Measurements from ENCODE around the gene CDKN2B-AS1.

Gene CDKN2B-AS1

DNA sequence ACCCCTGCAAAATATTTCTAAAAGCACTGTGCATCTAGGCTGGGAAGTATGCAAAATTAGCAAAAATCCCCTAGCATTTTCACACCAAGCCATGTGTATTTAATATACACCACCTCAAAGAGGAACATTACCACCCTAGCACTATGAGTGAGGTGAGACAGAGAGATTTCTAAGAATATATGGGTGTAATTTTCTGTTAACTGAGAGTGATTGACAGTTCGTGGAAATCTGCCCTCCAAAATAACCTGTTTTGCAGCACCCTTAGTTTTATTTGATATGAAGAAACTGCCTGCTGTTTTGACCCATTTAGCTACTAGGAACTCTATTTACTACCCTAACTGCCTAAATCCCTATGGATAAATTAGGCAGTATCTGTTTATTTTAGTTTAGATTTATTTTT is 78.8 kb downstream of the CDKN2B-AS1 start:
- no peak overlapping the region for H2AK5ac ChIP-seq (ENCODE audit: low read depth, low read length)
- no peak overlapping the region for H3K4ac ChIP-seq (ENCODE audit: low read length)
- H3K36me3 ChIP-seq (replicated peaks in 1 of 2; ENCODE audit: control insufficient read depth in 2 of 2, insufficient read depth in 2 of 2, low read length in 2 of 2) = no peaks in the 10 kb centered on the region
- H2BK12ac ChIP-seq (ENCODE audit: low read length) = no peak overlapping the region
- H3K23ac ChIP-seq (ENCODE audit: low read depth, low read length, poor library complexity) = no peak overlapping the region
- no peaks in the 10 kb centered on the region for H3K27me3 ChIP-seq (ENCODE audit: control insufficient read depth in 3 of 3, insufficient read depth in 3 of 3, low read depth in 1 of 3, low read length in 3 of 3)
- H3K18ac ChIP-seq (ENCODE audit: low read length) = no peak overlapping the region
- no peak overlapping the region for H2BK15ac ChIP-seq (ENCODE audit: low read length)
- no peak overlapping the region for H2BK5ac ChIP-seq (ENCODE audit: low read length)
- no peaks in the 10 kb centered on the region for H3K79me1 ChIP-seq (ENCODE audit: low read depth, low read length)
- no CpG with 5 or more reads among the region's 1 CpG for WGBS, 2 donors (ENCODE audit: extremely low coverage in 2 of 2, insufficient read length in 2 of 2, insufficient replicate concordance in 1 of 2)
- no peak overlapping the region for H3K4me3 ChIP-seq (ENCODE audit: low read length in 2 of 2)
- DNase-seq (ENCODE audit: low spot score) = no peak
- no peak overlapping the region for H2BK120ac ChIP-seq (ENCODE audit: low read depth, low read length)
- no peak overlapping the region for H4K91ac ChIP-seq (ENCODE audit: low read depth, low read length, poor library complexity)
- no peak overlapping the region for H3K27ac ChIP-seq (replicated peaks; ENCODE audit: low read length)
- no peaks in the 10 kb centered on the region for H3K4me1 ChIP-seq (ENCODE audit: control insufficient read depth in 2 of 2, insufficient read depth in 1 of 2, low read depth in 1 of 2, low read length in 2 of 2)
- H2AFZ ChIP-seq (ENCODE audit: low read length) = no peak overlapping the region
- no peak overlapping the region for H3K14ac ChIP-seq (ENCODE audit: low read length)
- no peaks in the 10 kb centered on the region for H3K9me3 ChIP-seq (replicated peaks in 1 of 2; ENCODE audit: control insufficient read depth in 2 of 2, insufficient read depth in 1 of 2, low read depth in 1 of 2, low read length in 2 of 2)
- H3K9ac ChIP-seq (ENCODE audit: low read depth, low read length, poor library complexity) = no peak overlapping the region
- no peak overlapping the region for H4K8ac ChIP-seq (ENCODE audit: low read depth, low read length)
- no peak overlapping the region for H3K4me2 ChIP-seq (ENCODE audit: insufficient read depth, low read length, poor library complexity, severe bottlenecking)

DNA sequence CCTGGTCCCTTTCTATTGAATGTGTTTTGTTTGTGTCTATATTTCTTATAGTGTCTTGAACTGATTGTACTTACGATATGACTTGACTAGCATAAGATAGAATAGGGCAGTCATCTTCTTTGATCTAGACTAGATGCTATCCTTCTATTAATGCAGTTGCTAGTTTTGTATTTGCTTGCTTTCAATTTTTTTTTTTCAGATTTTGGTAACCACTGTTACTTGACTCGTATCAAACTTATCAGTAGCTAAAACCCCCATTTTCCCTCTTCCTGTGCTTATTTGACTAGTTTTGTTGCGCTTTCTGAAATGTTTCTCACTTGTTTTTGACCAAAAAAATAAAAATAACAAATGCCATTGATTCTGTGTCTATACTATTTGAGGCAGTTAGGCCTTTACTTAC is 83.5 kb downstream of the CDKN2B-AS1 start:
- Histone ChIP-seq H3K9ac (ENCODE audit: low read depth, low read length, poor library complexity) (no peak overlapping the region), H2AK5ac (ENCODE audit: low read depth, low read length) (no peak overlapping the region), H2AFZ (ENCODE audit: low read length) (no peak overlapping the region), H3K27ac (replicated peaks; ENCODE audit: low read length) (no peak overlapping the region), H4K8ac (ENCODE audit: low read depth, low read length) (no peak overlapping the region), H3K4me2 (ENCODE audit: insufficient read depth, low read length, poor library complexity, severe bottlenecking) (no peak overlapping the region), H3K4me3 (ENCODE audit: low read length in 2 of 2) (no peak overlapping the region), H3K14ac (ENCODE audit: low read length) (no peak overlapping the region), H2BK15ac (ENCODE audit: low read length) (no peak overlapping the region), H3K18ac (ENCODE audit: low read length) (no peak overlapping the region), H2BK12ac (ENCODE audit: low read length) (no peak overlapping the region), H3K4me1 (ENCODE audit: control insufficient read depth in 2 of 2, insufficient read depth in 1 of 2, low read depth in 1 of 2, low read length in 2 of 2) (no peaks in the 10 kb centered on the region), H3K4ac (ENCODE audit: low read length) (no peak overlapping the region), H3K36me3 (replicated peaks in 1 of 2; ENCODE audit: control insufficient read depth in 2 of 2, insufficient read depth in 2 of 2, low read length in 2 of 2) (no peaks in the 10 kb centered on the region), H2BK120ac (ENCODE audit: low read depth, low read length) (no peak overlapping the region), H2BK5ac (ENCODE audit: low read length) (no peak overlapping the region), H3K27me3 (ENCODE audit: control insufficient read depth in 3 of 3, insufficient read depth in 3 of 3, low read depth in 1 of 3, low read length in 3 of 3) (no peaks in the 10 kb centered on the region), H4K91ac (ENCODE audit: low read depth, low read length, poor library complexity) (no peak overlapping the region), H3K79me1 (ENCODE audit: low read depth, low read length) (no peaks in the 10 kb centered on the region), H3K9me3 (replicated peaks in 1 of 2; ENCODE audit: control insufficient read depth in 2 of 2, insufficient read depth in 1 of 2, low read depth in 1 of 2, low read length in 2 of 2) (no peaks in the 10 kb centered on the region), H3K23ac (ENCODE audit: low read depth, low read length, poor library complexity) (no peak overlapping the region)
- no peak for DNase-seq (ENCODE audit: low spot score)
- WGBS, 2 donors (ENCODE audit: extremely low coverage in 2 of 2, insufficient read length in 2 of 2, insufficient replicate concordance in 1 of 2) = no CpG with 5 or more reads among the region's 3 CpGs

DNA sequence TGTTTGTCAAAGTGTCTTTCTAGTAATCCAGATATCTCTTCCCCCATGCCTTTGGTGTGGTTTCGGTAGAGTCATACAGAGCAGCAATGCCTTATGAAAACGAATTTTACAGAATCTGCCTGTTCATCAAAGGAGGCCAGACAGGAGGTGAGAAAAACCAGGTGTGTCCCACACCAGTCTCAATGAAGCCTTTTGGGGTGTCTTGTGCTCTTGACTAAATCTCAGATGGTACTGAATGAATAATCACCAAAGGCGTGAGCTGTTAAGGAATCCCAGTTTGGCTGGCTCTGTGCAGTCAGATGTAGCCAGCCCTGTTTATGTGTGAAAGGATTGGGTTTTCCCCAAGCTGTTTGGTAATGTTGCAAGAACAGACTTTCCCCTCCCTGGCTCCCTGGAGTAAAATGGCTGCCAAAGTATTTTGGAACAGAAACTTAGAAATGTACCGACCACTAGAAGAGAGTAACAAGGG is 85.3 kb downstream of the CDKN2B-AS1 start:
- no peak overlapping the region for H2BK120ac ChIP-seq (ENCODE audit: low read depth, low read length)
- H3K23ac ChIP-seq (ENCODE audit: low read depth, low read length, poor library complexity) = no peak overlapping the region
- H3K18ac ChIP-seq (ENCODE audit: low read length) = no peak overlapping the region
- H3K36me3 ChIP-seq (replicated peaks in 1 of 2; ENCODE audit: control insufficient read depth in 2 of 2, insufficient read depth in 2 of 2, low read length in 2 of 2) = no peaks in the 10 kb centered on the region
- H3K4me3 ChIP-seq (ENCODE audit: low read length in 2 of 2) = no peak overlapping the region
- H2BK12ac ChIP-seq (ENCODE audit: low read length) = no peak overlapping the region
- no peak overlapping the region for H4K91ac ChIP-seq (ENCODE audit: low read depth, low read length, poor library complexity)
- no peak overlapping the region for H2BK15ac ChIP-seq (ENCODE audit: low read length)
- H4K8ac ChIP-seq (ENCODE audit: low read depth, low read length) = no peak overlapping the region
- no peak overlapping the region for H2AK5ac ChIP-seq (ENCODE audit: low read depth, low read length)
- no peak overlapping the region for H3K4ac ChIP-seq (ENCODE audit: low read length)
- no peak overlapping the region for H3K4me2 ChIP-seq (ENCODE audit: insufficient read depth, low read length, poor library complexity, severe bottlenecking)
- no peaks in the 10 kb centered on the region for H3K79me1 ChIP-seq (ENCODE audit: low read depth, low read length)
- H3K27me3 ChIP-seq (ENCODE audit: control insufficient read depth in 3 of 3, insufficient read depth in 3 of 3, low read depth in 1 of 3, low read length in 3 of 3) = no peaks in the 10 kb centered on the region
- H3K9me3 ChIP-seq (replicated peaks in 1 of 2; ENCODE audit: control insufficient read depth in 2 of 2, insufficient read depth in 1 of 2, low read depth in 1 of 2, low read length in 2 of 2) = no peaks in the 10 kb centered on the region
- no peak overlapping the region for H3K27ac ChIP-seq (replicated peaks; ENCODE audit: low read length)
- H2AFZ ChIP-seq (ENCODE audit: low read length) = no peak overlapping the region
- H2BK5ac ChIP-seq (ENCODE audit: low read length) = no peak overlapping the region
- no peak overlapping the region for H3K14ac ChIP-seq (ENCODE audit: low read length)
- no CpG with 5 or more reads among the region's 4 CpGs for WGBS, 2 donors (ENCODE audit: extremely low coverage in 2 of 2, insufficient read length in 2 of 2, insufficient replicate concordance in 1 of 2)
- no peak overlapping the region for H3K9ac ChIP-seq (ENCODE audit: low read depth, low read length, poor library complexity)
- no peak for DNase-seq (ENCODE audit: low spot score)
- no peaks in the 10 kb centered on the region for H3K4me1 ChIP-seq (ENCODE audit: control insufficient read depth in 2 of 2, insufficient read depth in 1 of 2, low read depth in 1 of 2, low read length in 2 of 2)

DNA sequence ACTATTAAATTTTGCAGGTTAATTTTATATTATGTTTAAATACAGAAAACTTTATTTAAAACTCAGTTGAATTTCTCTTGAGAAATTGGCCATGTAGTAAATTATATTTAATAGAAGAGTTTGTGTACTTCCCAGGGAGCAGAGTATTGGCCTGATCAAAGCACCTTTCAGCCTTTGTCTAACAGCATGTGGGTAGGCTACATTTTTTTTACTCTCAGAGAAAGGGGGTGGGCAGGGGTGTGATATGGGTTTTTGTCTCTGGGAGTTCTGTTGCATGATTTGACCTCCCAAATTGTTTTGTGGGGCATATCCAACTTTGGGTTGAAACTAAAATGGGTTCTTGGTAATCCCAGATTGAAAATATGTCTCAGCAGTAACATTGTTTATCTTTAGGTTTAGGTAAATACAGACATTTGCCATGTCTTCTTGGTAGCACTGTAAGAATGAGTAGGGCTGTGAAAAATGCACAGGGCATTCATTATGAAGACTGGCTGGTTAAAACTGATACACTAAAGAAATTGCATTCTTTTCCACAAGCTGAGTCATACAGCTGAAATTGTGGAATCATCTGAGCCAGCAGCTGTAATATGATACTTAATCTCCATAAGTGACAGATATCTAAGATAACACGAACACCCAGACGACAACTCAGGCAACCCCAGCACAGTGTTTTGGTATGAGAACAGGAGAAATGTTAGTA is 89.9 kb downstream of the CDKN2B-AS1 start:
- Histone ChIP-seq H2AK5ac (ENCODE audit: low read depth, low read length) (no peak overlapping the region), H3K14ac (ENCODE audit: low read length) (no peak overlapping the region), H2BK15ac (ENCODE audit: low read length) (no peak overlapping the region), H2BK12ac (ENCODE audit: low read length) (no peak overlapping the region), H4K91ac (ENCODE audit: low read depth, low read length, poor library complexity) (no peak overlapping the region), H3K36me3 (replicated peaks in 1 of 2; ENCODE audit: control insufficient read depth in 2 of 2, insufficient read depth in 2 of 2, low read length in 2 of 2) (no peaks in the 10 kb centered on the region), H3K9me3 (replicated peaks in 1 of 2; ENCODE audit: control insufficient read depth in 2 of 2, insufficient read depth in 1 of 2, low read depth in 1 of 2, low read length in 2 of 2) (no peaks in the 10 kb centered on the region), H3K27ac (replicated peaks; ENCODE audit: low read length) (no peak overlapping the region), H3K23ac (ENCODE audit: low read depth, low read length, poor library complexity) (no peak overlapping the region), H3K9ac (ENCODE audit: low read depth, low read length, poor library complexity) (no peak overlapping the region), H3K4me1 (ENCODE audit: control insufficient read depth in 2 of 2, insufficient read depth in 1 of 2, low read depth in 1 of 2, low read length in 2 of 2) (no peaks in the 10 kb centered on the region), H3K4me2 (ENCODE audit: insufficient read depth, low read length, poor library complexity, severe bottlenecking) (no peak overlapping the region), H3K4ac (ENCODE audit: low read length) (no peak overlapping the region), H2BK120ac (ENCODE audit: low read depth, low read length) (no peak overlapping the region), H3K79me1 (ENCODE audit: low read depth, low read length) (no peaks in the 10 kb centered on the region), H2AFZ (ENCODE audit: low read length) (no peak overlapping the region), H3K27me3 (ENCODE audit: control insufficient read depth in 3 of 3, insufficient read depth in 3 of 3, low read depth in 1 of 3, low read length in 3 of 3) (no peaks in the 10 kb centered on the region), H3K4me3 (ENCODE audit: low read length in 2 of 2) (no peak overlapping the region), H3K18ac (ENCODE audit: low read length) (no peak overlapping the region), H2BK5ac (ENCODE audit: low read length) (no peak overlapping the region), H4K8ac (ENCODE audit: low read depth, low read length) (no peak overlapping the region)
- DNase-seq (ENCODE audit: low spot score) = no peak
- no CpG with 5 or more reads among the region's 2 CpGs for WGBS, 2 donors (ENCODE audit: extremely low coverage in 2 of 2, insufficient read length in 2 of 2, insufficient replicate concordance in 1 of 2)
